DMS 273 treated with DMSO at 0.1 percent for 48 hours (cell line): ENCODE results near the gene MAPK10.
A peak's percentile ranks its signal among the peaks of the same experiment; 100 is the strongest.
"Not testable (repeated sequence)": the region's sequence is repeated elsewhere in the genome, so short reads cannot be mapped to it uniquely, and the experiment has no call there.

Experiments used
- DNase-seq: peaks from one replicate; lab custom pipeline; 2025; lab: John Stamatoyannopoulos, UW

The MAPK10 gene

GRCh38 chr4:86106475-86106874 lies 253.4 kb downstream of the MAPK10 start:
- DNase-seq, result no peak

- no peak for DNase-seq
These were observed 258.0 kb downstream of the MAPK10 start for GRCh38 chr4:86101841-86102240.

GRCh38 chr4:86101410-86101809 lies 258.4 kb downstream of the MAPK10 start:
- no peak for DNase-seq

- no peak for DNase-seq
These were observed 259.2 kb downstream of the MAPK10 start for GRCh38 chr4:86100539-86101215.

GRCh38 chr4:86099348-86099747 lies 260.5 kb downstream of the MAPK10 start:
- DNase-seq, result no peak

GRCh38 chr4:86098691-86099090 lies 261.2 kb downstream of the MAPK10 start:
- no peak for DNase-seq

GRCh38 chr4:86096373-86096772 lies 263.5 kb downstream of the MAPK10 start:
- DNase-seq, result no peak

GRCh38 chr4:86092684-86093083 lies 267.2 kb downstream of the MAPK10 start:
- no peak for DNase-seq

GRCh38 chr4:86091201-86091600 lies 268.7 kb downstream of the MAPK10 start:
- DNase-seq, result no peak

GRCh38 chr4:86089781-86090323 lies 270.0 kb downstream of the MAPK10 start:
- no peak for DNase-seq

GRCh38 chr4:86089053-86089452 lies 270.8 kb downstream of the MAPK10 start:
- DNase-seq, result no peak

- DNase-seq, result not testable (repeated sequence)
These were observed 284.1 kb downstream of the MAPK10 start for GRCh38 chr4:86075796-86076195.

GRCh38 chr4:86060341-86060740 lies 299.5 kb downstream of the MAPK10 start:
- DNase-seq, result no peak

GRCh38 chr4:86058621-86059020 lies 301.2 kb downstream of the MAPK10 start:
- DNase-seq, result no peak

GRCh38 chr4:86055898-86056297 lies 304.0 kb downstream of the MAPK10 start:
- no peak for DNase-seq

GRCh38 chr4:86054286-86055032 lies 305.4 kb downstream of the MAPK10 start:
- peak; percentile 25 for DNase-seq

- DNase-seq, result no peak
These were observed 309.4 kb downstream of the MAPK10 start for GRCh38 chr4:86050496-86050895.

GRCh38 chr4:86048426-86048825 lies 311.4 kb downstream of the MAPK10 start:
- DNase-seq, result no peak

- DNase-seq, result no peak
These were observed 315.3 kb downstream of the MAPK10 start for GRCh38 chr4:86044593-86044985.

GRCh38 chr4:86043755-86044592 lies 315.9 kb downstream of the MAPK10 start:
- peak; percentile 3 for DNase-seq

GRCh38 chr4:86038037-86038436 lies 321.8 kb downstream of the MAPK10 start:
- no peak for DNase-seq

- DNase-seq, result no peak
These were observed 323.1 kb downstream of the MAPK10 start for GRCh38 chr4:86036736-86037135.
